Keratinocyte (primary cell): Measurements from ENCODE around the gene TMEM127. TPM values are rescaled to one million over a fixed set of nuclear protein-coding genes. Genes with fewer than 3 reads are reported as not detected.
"Not testable (repeated sequence)": the region's sequence is repeated elsewhere in the genome, so short reads cannot be mapped to it uniquely, and the experiment has no call there.

ENCODE experiments used
- DNase-seq: peaks from one replicate; pipeline ENCODE4 v3.0.0-alpha.2; 2011; ENCODE audit warnings: low read depth, missing footprints, low spot score
- FAIRE-seq: peaks from 2 replicates; lab custom pipeline; 2011; peaks lifted over from hg19 to GRCh38; lab: Jason Lieb, UNC
- H2AFZ ChIP-seq: 2 replicates; pipeline ENCODE4 v1.6.0; 2012; ENCODE audit warnings: low read length, control low read depth, inconsistent platforms; ENCODE audit not compliant: control insufficient read depth
- H3K27ac ChIP-seq: 2 replicates; pipeline ENCODE4 v1.5.1; 2011; ENCODE audit warnings: low read length; ENCODE audit not compliant: control insufficient read depth, insufficient read depth
- H3K27me3 ChIP-seq: 3 replicates; pipeline ENCODE4 v1.6.0; 2011; ENCODE audit warnings: low read length; ENCODE audit not compliant: control insufficient read depth, insufficient read depth; ENCODE audit errors: extremely low read depth
- H3K36me3 ChIP-seq, 2 experiments: 2 replicates in 1 of 2; 3 replicates in 1 of 2; pipeline ENCODE4 v1.5.1; 2011; ENCODE audit warnings: low read length in 2 of 2, mild to moderate bottlenecking in 1 of 2; ENCODE audit not compliant: control insufficient read depth in 2 of 2, insufficient read depth in 2 of 2; ENCODE audit errors: extremely low read depth in 1 of 2
- H3K4me1 ChIP-seq: 3 replicates; pipeline ENCODE4 v1.5.1; 2011; ENCODE audit warnings: low read length; ENCODE audit not compliant: control insufficient read depth, insufficient read depth; ENCODE audit errors: extremely low read depth
- H3K4me2 ChIP-seq: 3 replicates; pipeline ENCODE4 v1.6.0; 2011; ENCODE audit warnings: low read depth, low read length; ENCODE audit not compliant: control insufficient read depth, insufficient read depth; ENCODE audit errors: extremely low read depth
- H3K4me3 ChIP-seq, 3 experiments: fragments of 200-600 bp in 1 of 3; sonication (generic) in 1 of 3; 2 replicates in 2 of 3; 3 replicates in 1 of 3; pipeline ENCODE4 v1.5.1; 2011 to 2016; ENCODE audit warnings: low read length in 3 of 3, mild to moderate bottlenecking in 3 of 3, control low read depth in 2 of 3, inconsistent platforms in 1 of 3, low read depth in 1 of 3, mixed read lengths in 1 of 3, mixed run types in 1 of 3, moderate library complexity in 1 of 3; ENCODE audit not compliant: control insufficient read depth in 2 of 3, insufficient read depth in 2 of 3; ENCODE audit errors: extremely low read depth in 1 of 3
- H3K79me2 ChIP-seq: 2 replicates; pipeline ENCODE4 v1.6.0; 2012; ENCODE audit warnings: low read length; ENCODE audit not compliant: control insufficient read depth, insufficient read depth
- H3K9ac ChIP-seq: 3 replicates; pipeline ENCODE4 v1.6.0; 2011; ENCODE audit warnings: low read length; ENCODE audit not compliant: control insufficient read depth, insufficient read depth; ENCODE audit errors: extremely low read depth
- H3K9me1 ChIP-seq: 3 replicates; pipeline ENCODE4 v1.6.0; 2011; ENCODE audit warnings: low read length; ENCODE audit not compliant: control insufficient read depth, insufficient read depth; ENCODE audit errors: extremely low read depth
- H3K9me3 ChIP-seq: 2 replicates; pipeline ENCODE4 v1.5.1; 2012; ENCODE audit warnings: low read depth, low read length; ENCODE audit not compliant: control insufficient read depth
- H4K20me1 ChIP-seq: 3 replicates; pipeline ENCODE4 v1.6.0; 2011; ENCODE audit warnings: low read length; ENCODE audit not compliant: control insufficient read depth, insufficient read depth; ENCODE audit errors: extremely low read depth
- CTCF ChIP-seq, 3 experiments: IDR thresholded peaks in 1 of 3; conservative IDR thresholded peaks in 1 of 3; optimal IDR thresholded peaks in 1 of 3; 2 replicates in 2 of 3; 3 replicates in 1 of 3; pipeline versions ENCODE3 to v1.5.1; 2011; ENCODE audit warnings: low read length in 3 of 3, mild to moderate bottlenecking in 3 of 3, moderate library complexity in 2 of 3, control low read depth in 1 of 3, inconsistent platforms in 1 of 3; ENCODE audit not compliant: insufficient read depth in 2 of 3; ENCODE audit errors: extremely low read depth in 1 of 3
- EZH2 ChIP-seq: IDR thresholded peaks from one replicate; pipeline ENCODE4 v1.6.1; 2012; ENCODE audit warnings: inconsistent platforms, mild to moderate bottlenecking, low read length, moderate library complexity
- dilution Hi-C: fragments of 300-500 bp; cut with MboI; formaldehyde crosslinking; loops from one replicate; pipeline ENCODE4 v1.7.0; 2020; ENCODE audit warnings: low sequenced_read_pairs; ENCODE audit not compliant: extremely low pct_ligation_motif_present
- polyA plus RNA-seq, 5 experiments: library from polyadenylated mRNA; depleted of rRNA in 3 of 5; stranded (reverse) in 3 of 5; stranded (forward) in 1 of 5; unstranded in 1 of 5; fragments of >200 nt; gene quantifications; 1 replicate in 1 of 5; 2 replicates in 3 of 5; 3 replicates in 1 of 5; pipeline versions ENCODE4 v1.2.1 to v1.2.3, GENCODE V29; 2011 to 2012; ENCODE audit warnings: missing spikeins in 2 of 5, low read depth in 1 of 5, low replicate concordance in 1 of 5

Gene TMEM127
- polyA plus RNA-seq, 1 donor (not counting 4 experiments of a cell fraction or from before 2014, with no cell fraction given): 30.8 TPM

- no peak overlapping the region for H3K4me3 ChIP-seq
- H3K79me2 ChIP-seq: no peaks in the 10 kb centered on the region
- H3K9me1 ChIP-seq: no peaks in the 10 kb centered on the region
- no peak overlapping the region for H3K27ac ChIP-seq
- TF ChIP-seq EZH2 (no peak), CTCF (optimal IDR thresholded peaks at IDR 0.05 in 1 of 3, IDR thresholded peaks at IDR 0.05 in 1 of 3, conservative IDR thresholded peaks at IDR 0.05 in 1 of 3; ENCODE audit: extremely low read depth in 1 of 3, insufficient read depth in 2 of 3, low read length in 3 of 3) (no peak)
- H3K9ac ChIP-seq: no peak overlapping the region
- no peaks in the 10 kb centered on the region for H3K4me1 ChIP-seq
- H3K9me3 ChIP-seq: no peaks in the 10 kb centered on the region
- no peak overlapping the region for H3K4me2 ChIP-seq
- dilution Hi-C loops: no loop called here
- no peaks in the 10 kb centered on the region for H3K27me3 ChIP-seq
- FAIRE-seq (no peak), DNase-seq (no peak)
- no peaks in the 10 kb centered on the region for H4K20me1 ChIP-seq
- no peaks in the 10 kb centered on the region for H3K36me3 ChIP-seq
- no peak overlapping the region for H2AFZ ChIP-seq
Observed at GRCh38 chr2:96225016-96225533, 40.7 kb downstream of the TMEM127 start.

GRCh38 chr2:96221106-96221505, 44.7 kb downstream of the TMEM127 start:
- H3K27ac ChIP-seq, H3K36me3 ChIP-seq, DNase-seq, H3K9me3 ChIP-seq, H4K20me1 ChIP-seq, FAIRE-seq, H3K79me2 ChIP-seq, H3K9ac ChIP-seq, H3K9me1 ChIP-seq, H3K4me1 ChIP-seq, H3K4me3 ChIP-seq, H2AFZ ChIP-seq, dilution Hi-C loops, H3K27me3 ChIP-seq, H3K4me2 ChIP-seq: not testable (repeated sequence)

- dilution Hi-C loops, H3K79me2 ChIP-seq, FAIRE-seq: not testable (repeated sequence)
Observed at GRCh38 chr2:96219959-96220358, 45.8 kb downstream of the TMEM127 start.

More at GRCh38 chr2:96219959-96220358, 45.8 kb downstream of the TMEM127 start:
- not testable (repeated sequence) for H3K27ac ChIP-seq, H3K9me1 ChIP-seq, H3K9me3 ChIP-seq, H2AFZ ChIP-seq, H3K4me1 ChIP-seq, H3K4me2 ChIP-seq, H3K4me3 ChIP-seq, H3K27me3 ChIP-seq, DNase-seq, H3K9ac ChIP-seq, H3K36me3 ChIP-seq, H4K20me1 ChIP-seq
